ENCODE measurements around the gene PIH1D1.

The PIH1D1 gene

DNA sequence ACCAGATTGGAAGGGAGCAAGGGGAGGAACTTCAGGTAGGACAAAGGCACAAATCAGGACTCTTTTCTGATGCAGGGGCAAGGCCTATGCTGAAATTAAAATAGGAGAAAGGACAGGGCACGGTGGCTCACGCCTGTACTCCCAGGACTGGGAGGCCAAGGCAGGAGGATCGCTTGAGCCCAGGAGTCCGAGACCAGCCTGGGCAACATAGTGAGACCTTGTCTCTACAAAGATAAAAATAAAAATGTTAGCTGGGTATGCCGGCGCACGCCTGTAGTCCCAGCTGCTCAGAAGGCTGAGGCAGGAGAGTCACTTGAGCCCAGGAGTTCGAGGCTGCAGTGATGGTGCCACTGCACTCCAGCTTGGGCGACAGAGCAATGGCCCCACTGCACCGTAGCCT lies 15.9 kb downstream of the PIH1D1 start:
- TF ChIP-seq, protein P1, sequence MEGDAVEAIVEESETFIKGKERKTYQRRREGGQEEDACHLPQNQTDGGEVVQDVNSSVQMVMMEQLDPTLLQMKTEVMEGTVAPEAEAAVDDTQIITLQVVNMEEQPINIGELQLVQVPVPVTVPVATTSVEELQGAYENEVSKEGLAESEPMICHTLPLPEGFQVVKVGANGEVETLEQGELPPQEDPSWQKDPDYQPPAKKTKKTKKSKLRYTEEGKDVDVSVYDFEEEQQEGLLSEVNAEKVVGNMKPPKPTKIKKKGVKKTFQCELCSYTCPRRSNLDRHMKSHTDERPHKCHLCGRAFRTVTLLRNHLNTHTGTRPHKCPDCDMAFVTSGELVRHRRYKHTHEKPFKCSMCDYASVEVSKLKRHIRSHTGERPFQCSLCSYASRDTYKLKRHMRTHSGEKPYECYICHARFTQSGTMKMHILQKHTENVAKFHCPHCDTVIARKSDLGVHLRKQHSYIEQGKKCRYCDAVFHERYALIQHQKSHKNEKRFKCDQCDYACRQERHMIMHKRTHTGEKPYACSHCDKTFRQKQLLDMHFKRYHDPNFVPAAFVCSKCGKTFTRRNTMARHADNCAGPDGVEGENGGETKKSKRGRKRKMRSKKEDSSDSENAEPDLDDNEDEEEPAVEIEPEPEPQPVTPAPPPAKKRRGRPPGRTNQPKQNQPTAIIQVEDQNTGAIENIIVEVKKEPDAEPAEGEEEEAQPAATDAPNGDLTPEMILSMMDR (IDR thresholded peaks at IDR 0.05; ENCODE audit: extremely low read depth, missing control alignments): no peak
- no peak for DNase-seq (ENCODE audit: low spot score)

DNA sequence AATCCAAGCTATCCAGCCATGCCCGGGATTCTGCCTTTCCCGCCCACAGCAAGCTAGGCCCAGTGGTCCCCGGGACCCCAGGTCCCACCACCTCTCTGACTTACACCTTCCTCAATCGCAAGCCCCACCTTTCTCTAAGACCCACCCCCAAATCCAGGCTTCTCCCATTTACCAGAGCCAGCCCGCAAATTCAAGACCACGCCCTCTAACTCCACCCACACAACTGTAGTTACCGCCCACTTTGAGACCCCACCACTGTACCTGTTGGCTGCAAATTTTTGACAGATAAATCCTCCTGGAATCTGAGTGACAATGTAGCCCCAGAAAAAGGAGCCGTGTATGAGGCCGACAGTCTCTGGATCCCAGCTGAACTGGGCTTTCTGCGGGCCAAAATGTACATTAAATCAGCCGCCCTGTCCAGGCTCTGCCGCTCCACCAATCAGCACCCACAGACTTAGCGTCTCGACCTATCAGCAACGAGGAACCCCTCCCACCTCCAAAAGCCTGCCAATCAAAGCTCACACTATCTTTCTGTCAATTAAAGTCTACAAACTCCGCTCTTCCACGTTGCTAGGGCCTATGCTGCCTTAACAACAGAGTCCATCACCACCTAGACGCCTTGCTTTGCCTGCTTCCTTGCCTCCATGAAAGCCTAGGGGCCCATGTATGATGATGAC lies 16.6 kb downstream of the PIH1D1 start:
- TF ChIP-seq, protein P1 (IDR thresholded peaks at IDR 0.05; ENCODE audit: extremely low read depth, missing control alignments): no peak
- DNase-seq (ENCODE audit: low spot score): no peak

DNA sequence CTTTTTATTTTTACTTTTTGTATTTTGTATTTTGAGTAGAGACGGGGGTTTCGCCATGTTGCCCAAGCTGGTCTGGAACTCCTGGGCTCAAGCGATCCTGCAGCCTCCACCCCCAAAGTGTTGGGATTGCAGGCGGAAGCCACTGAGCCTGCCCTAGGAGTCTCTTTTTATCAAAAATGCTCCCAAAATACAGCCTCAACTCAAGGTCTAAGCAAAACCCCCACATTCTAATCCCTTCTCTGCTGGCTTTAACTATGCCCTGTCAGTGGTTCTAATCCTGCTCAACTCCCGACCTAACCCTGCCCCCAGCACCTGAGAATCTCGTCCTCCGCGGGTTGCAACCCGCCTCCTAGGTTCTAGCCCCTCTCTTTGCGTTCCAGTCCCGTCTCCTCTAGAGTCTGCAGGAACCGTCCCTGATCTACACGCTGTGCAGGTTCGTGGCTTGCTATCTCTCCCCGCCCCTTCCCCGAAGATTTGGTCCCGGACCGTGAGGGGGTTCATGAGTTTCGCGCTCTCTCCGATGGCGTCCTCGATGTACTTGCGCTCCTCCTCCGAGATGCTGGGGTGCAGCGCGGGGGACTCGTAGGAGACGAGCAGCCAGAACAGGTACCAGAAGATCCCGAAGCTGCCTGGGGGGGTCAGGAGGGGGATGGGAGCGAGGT lies 18.2 kb downstream of the PIH1D1 start:
- TF ChIP-seq, protein P1 (IDR thresholded peaks at IDR 0.05; ENCODE audit: extremely low read depth, missing control alignments): no peak
- no peak for DNase-seq (ENCODE audit: low spot score)

DNA sequence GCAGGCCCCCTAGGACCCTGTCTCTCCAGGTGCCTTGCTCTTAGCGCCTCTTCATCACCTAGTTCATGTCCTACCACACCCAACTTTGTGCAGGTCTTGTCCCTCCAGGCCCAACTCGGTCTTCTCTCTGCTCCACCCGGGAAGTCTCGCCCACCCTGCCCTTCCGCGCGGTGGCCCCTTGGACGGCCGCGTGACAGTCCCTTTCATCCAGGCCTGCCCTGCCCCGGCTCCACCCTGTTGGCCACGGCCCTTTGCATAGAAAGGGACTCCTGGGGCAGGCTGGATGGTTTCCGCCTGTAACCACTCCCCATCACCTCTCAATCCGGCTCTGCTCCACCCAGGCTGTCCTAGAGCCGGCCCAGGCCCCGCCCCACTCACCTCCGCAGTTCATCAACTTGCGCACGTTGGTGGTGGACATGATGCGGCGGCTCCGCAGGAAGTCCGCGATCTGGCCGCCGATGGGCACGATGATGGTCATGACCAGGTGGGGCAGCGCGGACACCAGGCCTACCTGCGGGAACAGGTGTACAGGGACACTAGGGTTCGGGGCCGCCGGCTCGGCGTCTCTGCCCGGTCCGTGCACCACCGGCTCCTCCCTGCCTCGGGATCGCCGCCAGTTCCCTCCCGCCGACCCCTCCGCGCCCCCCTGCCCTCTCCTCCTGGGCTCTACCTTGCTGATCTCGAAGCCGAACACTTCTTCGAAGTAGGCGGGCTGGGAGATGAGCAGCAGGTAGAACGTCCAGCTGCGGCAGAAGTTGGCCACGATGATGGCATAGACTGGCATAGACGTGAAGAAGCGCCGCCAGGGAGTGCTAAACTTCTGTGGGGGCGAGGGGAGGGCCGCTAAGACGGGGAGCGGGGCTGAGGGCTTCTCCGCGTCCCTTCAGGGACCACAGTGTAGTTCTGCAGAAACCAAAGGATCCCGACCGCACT lies 19.2 kb downstream of the PIH1D1 start:
- TF ChIP-seq, protein P1 (IDR thresholded peaks at IDR 0.05; ENCODE audit: extremely low read depth, missing control alignments): no peak

DNA sequence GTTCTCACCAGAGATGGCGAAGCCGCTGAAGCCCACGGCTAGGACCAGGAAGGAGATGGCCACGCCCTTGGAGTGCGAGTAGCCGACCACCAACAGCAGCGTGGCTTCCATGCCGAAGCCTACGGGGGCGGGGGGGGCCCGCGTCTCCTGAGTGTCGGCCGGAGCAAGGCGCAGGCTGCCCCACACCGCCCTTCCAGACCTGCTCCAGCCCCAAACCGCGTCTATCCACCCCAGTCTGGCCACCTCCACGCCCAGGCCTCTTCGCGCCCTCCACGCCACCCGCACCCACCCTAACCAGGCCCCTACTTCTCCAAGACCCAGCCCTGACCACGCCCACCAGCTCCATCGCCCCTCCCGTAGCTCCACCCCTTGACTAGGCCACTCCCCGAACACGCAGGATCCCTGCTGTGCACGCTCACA lies 20.3 kb downstream of the PIH1D1 start:
- TF ChIP-seq, protein P1 (IDR thresholded peaks at IDR 0.05; ENCODE audit: extremely low read depth, missing control alignments): no peak

More for the DNA sequence above, 19.2 kb downstream of the PIH1D1 start:
- no peak for DNase-seq (ENCODE audit: low spot score)

DNA sequence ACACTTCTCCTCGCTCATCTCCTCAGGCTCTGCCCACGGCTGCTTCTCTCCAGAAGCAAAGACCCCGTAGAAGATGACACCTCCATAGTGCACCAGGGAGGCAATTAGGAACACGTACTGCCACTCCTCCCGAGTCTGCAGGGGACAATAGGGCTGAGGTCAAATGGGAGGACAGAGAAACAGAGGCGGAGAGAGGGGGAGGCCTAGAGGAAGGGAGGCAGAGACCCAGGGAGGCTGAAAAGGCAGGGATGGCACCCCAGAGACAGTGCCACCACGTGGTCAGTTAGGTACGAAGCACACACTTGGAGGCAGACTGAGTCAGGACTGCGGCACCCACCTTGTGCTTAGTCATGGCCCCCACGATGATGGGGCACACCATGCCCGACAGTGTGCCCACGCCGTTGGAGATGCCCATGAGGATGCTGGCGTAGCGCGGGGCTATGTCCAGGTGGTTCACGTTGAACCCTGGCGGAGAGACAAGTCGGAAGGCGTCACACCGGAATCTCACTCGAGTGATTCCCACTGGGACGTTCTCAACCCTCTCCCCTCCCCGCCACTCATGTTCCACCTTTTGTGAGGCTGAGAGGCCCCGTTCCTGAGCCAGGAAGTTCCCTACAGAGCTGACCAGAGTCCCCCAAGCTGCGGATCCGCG lies 20.8 kb downstream of the PIH1D1 start:
- TF ChIP-seq, protein P1 (IDR thresholded peaks at IDR 0.05; ENCODE audit: extremely low read depth, missing control alignments): peak; percentile 32
- no peak for DNase-seq (ENCODE audit: low spot score)

More for the DNA sequence above, 20.3 kb downstream of the PIH1D1 start:
- no peak for DNase-seq (ENCODE audit: low spot score)

All from GM20000 (cell line).